CD4-positive, alpha-beta T cell treated with Interleukin-15 for 1 hour (primary cell): ENCODE data around the gene FAT1.

ENCODE experiments used
- DNase-seq: peaks from one replicate; pipeline ENCODE4 v3.0.0-alpha.2; 2020

The FAT1 gene

DNA sequence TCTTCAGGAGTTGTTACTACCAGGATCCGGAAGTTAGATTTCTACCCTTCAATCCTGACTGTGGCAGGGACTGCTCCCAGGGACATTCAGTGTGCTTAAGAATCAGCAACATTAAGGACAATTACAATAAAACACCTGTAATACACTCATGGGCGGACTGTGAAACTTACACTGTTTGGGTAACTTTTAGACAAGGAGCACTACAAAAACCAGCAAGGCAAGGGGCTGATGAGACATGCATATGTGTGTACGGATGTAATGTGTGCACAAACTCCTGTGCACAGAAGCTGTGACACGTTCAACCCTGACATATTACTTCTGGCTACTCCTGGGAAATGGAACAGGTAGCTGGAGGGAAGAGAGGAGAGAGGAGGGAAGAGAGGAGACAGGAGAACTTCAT is 75.8 kb downstream of the FAT1 start:
- DNase-seq = no peak

DNA sequence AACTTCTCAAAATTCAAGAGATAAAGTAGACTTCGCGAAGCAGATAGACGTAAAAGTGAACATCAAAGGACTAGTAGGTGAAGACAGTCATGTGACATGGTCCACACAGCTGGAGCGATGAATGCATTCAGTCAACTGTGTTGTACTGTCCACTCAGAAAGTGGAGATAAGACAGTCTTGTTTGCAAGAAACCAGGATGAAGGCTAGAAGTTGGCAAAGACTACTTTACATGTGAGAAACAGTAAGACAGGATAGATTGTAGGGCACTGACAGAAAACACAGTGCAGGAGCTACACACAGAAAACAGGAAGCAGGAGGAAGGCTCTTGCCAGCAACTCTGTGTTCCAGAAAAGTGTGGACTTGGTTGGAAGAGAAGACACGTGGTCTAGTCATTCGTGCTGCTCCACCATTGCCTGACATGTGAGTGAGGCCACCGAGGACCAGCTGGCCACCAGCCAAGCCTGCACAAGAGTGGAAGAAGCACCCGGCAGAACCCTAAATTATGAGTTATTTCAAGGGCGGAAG is 78.9 kb downstream of the FAT1 start:
- DNase-seq = no peak

DNA sequence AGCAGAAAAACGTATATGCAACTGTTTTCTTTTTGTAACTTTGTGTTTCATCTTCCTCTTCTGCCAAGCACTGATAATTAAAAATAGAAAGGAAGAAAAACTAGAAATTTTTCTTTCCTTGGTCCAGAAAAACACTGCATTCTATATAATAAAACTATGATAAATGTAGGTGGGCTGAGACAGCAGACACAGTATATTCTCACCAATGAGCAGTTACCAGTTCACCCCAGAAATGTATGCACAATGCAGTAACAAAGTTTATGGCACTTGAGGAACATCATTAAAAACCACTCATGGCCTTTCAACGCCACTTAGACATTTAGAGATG is 79.4 kb downstream of the FAT1 start:
- DNase-seq = no peak

DNA sequence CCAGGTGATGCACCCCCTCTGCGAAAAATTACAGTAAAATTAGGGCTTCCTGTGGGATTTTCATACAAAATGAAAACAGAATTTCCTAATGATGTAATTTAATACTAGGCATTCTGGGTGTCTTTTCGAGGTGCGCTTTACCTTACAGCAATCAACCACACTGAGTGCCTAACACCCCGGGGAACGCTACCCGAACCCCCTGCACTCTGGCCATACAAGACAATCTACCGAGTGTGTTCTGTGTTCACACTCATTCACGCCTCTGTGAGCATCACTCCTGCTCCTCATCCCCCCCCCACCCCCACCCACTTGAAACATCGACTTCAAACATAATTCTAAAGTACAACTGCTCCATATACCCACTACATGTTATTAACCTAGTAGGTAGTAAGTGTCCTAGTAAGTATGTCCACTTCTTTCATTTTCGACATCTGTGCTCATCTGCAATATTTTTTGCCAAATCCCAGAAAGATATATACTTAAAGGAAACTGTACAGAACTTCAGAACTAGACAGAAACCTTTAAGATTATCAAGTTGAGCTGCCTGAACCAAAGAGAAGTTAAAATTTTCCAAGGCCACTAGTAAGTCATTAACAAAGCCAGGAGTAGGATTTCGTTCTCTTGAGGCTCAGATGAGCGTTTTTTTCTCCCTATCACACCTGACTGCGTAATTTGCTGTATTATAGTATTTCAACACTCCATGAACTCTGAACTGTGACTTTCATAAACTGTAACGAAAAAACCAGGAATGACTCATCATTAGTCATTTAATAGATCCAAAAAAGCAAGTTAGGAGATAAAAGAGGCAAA is 80.0 kb downstream of the FAT1 start:
- DNase-seq = no peak

GRCh38 chr4:186642998-186643397 is 80.7 kb downstream of the FAT1 start:
- no peak for DNase-seq

GRCh38 chr4:186642530-186642929 is 81.1 kb downstream of the FAT1 start:
- DNase-seq = no peak

- no peak for DNase-seq
These were observed 89.0 kb downstream of the FAT1 start for GRCh38 chr4:186634591-186635128.

DNA sequence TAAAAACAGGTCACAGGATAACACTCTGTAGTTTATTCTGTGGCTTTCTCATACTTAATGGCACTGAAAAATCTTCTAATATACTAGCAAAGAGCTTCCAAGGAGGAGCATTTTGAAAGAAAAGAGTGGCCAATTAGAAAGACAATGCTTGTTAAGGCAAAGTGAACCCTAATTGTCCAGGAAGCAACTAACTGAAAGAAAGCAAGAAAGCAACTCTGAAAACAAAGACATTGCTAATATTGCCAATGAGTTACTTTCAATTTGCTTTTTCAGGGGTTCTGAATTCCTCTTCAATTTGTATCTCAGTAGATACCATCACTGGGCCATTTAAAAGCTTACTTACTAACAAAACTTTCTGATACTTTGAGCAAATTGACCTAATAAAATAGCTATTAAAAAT is 89.8 kb downstream of the FAT1 start:
- DNase-seq = no peak

DNA sequence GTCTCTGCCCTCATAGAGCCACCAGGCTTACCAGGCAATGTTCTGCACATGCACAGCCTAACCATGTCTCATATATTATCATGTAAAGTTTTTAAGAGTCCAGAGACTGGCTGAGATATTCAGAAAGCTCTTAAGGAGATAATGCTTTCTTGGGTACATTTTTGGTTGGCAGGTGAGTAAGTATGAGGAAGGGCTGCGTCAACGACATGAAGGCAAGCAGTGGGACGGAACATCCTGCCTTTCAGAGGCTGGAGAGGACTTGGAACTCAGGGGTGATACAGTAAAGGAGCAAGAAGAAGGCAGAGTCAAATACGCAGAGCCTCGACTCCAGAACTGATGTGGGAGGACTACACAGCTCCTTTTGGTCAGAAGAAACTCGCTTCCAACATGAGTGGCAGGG is 93.5 kb downstream of the FAT1 start:
- no peak for DNase-seq

- DNase-seq = no peak
These were observed 95.5 kb downstream of the FAT1 start for GRCh38 chr4:186628058-186628711.

DNA sequence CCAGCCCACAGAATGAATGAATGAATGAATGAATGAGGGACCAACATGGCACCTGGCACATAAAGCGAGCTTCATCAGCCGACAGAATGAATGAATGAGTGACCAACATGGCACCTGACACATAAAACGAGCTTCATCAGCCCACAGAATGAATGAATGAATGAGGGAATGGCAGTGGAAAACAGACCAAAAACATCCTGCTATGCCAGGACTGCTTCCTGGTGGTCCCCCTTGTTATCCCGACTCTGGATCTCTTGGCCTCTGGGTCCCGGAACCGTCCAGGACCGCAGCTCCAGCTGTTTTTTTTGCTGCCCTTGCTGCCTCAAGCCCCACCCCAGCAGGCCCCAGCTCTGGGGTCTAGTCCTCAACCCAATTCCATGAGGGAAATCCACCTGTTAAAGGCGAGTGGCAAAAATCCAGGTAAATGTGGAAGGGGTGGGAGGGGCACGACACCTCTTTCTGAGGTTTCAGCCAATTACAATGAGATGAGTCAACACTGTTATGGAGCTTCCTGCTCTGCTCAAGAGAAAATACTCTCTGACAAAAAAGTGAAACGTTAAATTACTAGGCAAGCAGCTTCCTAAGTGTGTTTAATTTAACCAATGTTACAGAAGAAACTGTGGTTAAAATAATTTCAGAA is 96.3 kb downstream of the FAT1 start:
- no peak for DNase-seq

- no peak for DNase-seq
These were observed 98.7 kb downstream of the FAT1 start for GRCh38 chr4:186624951-186625350.

DNA sequence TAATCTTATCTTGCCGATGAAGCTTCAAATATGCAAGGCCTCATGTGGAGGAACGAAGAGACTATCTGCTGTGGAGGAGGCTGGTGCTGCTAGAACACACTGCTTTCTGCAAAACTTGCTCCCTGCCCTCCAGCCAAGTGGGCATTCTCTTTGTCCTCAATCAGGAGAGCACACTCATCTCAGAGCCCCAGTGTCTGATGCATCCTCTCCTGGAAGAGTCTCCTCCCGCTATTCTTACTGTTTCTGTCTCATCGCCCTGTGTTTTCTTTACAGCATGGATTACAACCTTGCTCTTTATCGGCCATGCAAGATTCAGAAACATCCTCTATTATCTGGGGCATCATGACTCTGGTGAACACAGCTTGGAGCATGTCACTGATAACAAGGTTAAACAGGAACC is 100.1 kb downstream of the FAT1 start:
- DNase-seq = no peak

DNA sequence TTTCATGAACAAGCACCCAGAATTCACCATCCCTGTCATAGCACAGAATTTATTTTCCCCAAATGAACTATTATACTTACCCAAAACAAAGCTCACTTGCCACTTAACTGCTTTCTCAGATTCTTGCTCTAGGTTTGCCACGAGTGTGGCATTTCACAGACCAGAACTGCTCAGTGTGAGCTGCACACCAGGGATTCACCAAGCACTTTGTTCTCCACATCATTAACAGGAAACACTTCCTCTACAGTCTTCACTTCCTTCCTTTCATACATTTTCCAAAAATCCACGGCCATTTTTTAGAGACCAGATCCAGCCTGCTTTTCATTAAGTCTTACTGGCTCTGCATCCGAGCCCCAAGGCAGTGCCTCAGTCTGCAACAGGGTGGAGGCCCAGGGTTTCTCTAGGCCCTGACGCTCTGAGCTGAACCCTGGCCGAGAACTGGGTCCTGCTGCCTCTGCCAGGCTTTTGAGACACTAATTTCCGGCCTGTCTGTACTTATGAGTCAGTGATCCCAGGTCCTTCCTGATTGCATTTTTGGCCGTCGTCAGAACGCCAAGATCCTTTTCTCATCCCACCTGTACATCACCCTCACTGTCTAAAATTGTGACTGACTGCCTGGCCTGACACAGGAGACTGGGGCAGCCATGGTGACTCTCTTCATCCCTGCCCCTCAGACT is 100.7 kb downstream of the FAT1 start:
- DNase-seq = no peak

GRCh38 chr4:186621959-186622553 is 101.6 kb downstream of the FAT1 start:
- DNase-seq = no peak

DNA sequence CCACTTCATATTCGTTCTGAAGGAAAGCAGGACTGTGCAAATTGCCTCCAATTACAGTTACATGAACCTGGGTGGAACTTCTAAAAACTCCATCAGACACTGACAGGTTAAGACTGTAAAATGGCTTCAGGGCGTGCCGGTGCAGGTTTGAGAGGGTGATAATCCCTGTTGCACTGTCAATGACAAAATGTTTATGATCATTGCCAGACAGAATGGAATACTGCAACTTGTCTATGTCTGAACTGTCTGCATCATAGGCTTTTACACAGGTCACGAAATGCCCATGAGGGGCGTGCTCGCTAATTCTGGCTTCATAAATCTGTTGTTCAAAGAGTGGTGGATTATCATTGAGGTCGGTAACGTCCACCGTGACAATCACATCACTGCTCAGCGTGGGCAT is 104.6 kb downstream of the FAT1 start:
- no peak for DNase-seq

GRCh38 chr4:186617921-186618320 is 105.7 kb downstream of the FAT1 start:
- DNase-seq = no peak

- no peak for DNase-seq
These were observed 116.2 kb downstream of the FAT1 start for GRCh38 chr4:186607490-186607889.

DNA sequence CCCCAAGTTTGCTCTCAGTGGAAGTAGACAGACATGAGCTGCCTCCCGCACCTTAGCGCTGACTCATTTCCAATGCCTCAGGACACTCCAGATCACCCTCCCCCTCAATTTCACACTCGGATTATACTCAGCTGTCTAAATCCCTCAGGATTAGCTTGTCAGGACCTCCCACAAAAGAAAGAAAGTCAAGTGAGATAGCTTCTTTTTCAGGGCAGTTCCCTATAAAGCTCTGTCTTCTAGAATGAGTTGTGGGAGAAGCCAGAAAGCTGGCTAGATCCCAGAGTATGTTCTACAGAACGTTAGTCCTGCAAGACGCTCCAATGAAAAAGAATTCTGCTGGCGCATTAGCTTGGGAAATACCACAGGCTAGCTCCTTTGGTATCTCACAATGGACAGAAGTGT is 117.1 kb downstream of the FAT1 start:
- no peak for DNase-seq

DNA sequence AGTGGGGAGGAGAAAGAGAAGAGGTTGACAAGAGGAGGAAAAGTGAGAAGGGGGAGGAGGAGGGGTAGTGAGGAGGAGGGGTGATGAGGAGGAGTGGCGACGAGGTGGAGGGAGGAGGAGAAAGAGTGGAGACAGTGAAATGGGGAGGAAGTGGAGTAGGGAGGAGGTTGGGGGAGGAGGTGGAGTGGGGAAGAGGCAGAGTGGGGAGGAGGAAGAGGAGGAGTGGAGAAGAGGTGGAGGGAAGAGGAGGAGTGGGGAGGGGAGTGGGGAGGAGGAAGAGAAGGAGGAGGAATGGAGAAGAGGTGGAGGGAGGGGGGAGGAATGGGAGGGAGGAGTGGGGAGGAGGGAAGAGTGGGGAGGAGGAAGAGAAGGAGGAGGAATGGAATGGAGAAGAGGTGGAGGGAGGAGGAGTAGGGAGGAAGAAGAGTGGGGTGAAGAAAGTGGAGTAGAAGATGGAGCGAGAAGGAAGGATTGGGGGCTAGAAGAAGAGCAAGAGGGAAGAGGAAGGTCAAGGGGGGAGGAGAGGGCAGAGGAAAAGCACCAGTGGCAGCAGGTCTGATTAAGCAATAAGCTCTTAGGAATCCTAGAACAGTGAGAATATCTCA is 118.3 kb downstream of the FAT1 start:
- DNase-seq = no peak

GRCh38 chr4:186604124-186604807 is 119.4 kb downstream of the FAT1 start:
- DNase-seq = no peak

DNA sequence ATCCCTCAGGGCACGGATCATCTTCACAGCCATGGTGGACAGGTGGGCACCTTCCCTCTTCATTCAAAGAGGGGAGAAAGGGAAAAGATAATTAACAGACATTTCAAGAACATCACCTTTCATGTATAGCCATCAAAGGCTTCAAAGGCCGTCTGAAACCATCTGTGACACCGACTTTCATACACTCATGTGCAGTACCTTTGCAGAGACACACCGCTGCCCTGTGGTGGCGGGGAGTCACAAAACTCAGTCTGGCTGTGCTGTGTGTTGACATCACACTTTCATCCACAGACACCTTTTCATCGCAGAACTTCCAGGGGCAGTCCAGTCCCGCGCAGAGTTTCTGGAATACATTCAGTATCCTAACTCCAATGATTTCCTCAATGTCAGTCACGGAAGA is 120.7 kb downstream of the FAT1 start:
- DNase-seq = no peak
